ENCODE data around the gene CHRNA4.

DNA sequence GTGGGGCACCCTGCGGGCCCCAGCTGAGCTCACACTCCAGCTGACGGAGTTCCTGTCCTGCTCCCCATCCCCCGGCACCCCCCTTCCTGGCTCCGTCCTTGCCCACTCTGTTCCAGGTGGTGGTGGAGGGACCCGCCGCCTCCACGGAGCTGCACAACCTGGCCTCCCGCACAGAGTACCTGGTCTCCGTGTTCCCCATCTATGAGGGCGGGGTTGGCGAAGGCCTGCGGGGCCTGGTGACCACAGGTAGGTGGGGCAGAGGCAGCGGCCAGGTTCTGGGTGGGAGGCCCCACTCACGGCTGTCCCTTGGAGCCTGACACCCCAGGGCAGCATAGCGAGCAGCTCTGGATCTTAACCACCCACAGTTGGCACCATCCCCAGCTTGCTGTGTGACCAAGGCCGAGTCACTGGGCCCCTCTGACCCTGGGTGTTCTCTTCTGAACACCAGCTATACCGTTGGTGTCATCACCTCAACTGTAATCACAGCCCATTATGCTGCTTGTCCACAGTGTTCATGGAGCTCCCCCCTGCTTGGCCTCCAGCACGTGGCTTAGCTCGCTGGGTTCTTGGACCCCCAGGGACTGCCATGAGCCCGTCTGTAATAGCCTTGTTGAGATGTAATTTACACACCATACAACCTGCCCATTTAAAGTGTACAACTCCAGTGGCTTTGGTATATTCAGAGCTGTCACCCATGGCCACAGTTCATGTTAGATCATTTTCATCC, 50.7 kb downstream of the CHRNA4 start:
- TF ChIP-seq POLR2A (IDR thresholded peaks at IDR 0.05) (no peak), EP300 (IDR thresholded peaks at IDR 0.05; ENCODE audit: low read depth) (no peak)
- TF ChIP-seq, protein P1, sequence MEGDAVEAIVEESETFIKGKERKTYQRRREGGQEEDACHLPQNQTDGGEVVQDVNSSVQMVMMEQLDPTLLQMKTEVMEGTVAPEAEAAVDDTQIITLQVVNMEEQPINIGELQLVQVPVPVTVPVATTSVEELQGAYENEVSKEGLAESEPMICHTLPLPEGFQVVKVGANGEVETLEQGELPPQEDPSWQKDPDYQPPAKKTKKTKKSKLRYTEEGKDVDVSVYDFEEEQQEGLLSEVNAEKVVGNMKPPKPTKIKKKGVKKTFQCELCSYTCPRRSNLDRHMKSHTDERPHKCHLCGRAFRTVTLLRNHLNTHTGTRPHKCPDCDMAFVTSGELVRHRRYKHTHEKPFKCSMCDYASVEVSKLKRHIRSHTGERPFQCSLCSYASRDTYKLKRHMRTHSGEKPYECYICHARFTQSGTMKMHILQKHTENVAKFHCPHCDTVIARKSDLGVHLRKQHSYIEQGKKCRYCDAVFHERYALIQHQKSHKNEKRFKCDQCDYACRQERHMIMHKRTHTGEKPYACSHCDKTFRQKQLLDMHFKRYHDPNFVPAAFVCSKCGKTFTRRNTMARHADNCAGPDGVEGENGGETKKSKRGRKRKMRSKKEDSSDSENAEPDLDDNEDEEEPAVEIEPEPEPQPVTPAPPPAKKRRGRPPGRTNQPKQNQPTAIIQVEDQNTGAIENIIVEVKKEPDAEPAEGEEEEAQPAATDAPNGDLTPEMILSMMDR (IDR thresholded peaks at IDR 0.05), result no peak
